Neural cell (in vitro differentiated cells): ENCODE data around the gene KIF22.
"Not testable (repeated sequence)": the region's sequence is repeated elsewhere in the genome, so short reads cannot be mapped to it uniquely, and the experiment has no call there.

Experiments used
- EP300 ChIP-seq: fragments of 450-650 bp; conservative IDR thresholded peaks from 2 replicates; pipeline ENCODE4 v1.6.1; 2014; ENCODE audit warnings: antibody characterized with exemption, mild to moderate bottlenecking, moderate library complexity; ENCODE audit not compliant: poor library complexity, severe bottlenecking
- EZH2 ChIP-seq: fragments of 200-600, 300-800 bp; shearing (Covaris generic), sonication (generic); IDR thresholded peaks from 2 replicates; pipeline ENCODE4 v1.6.1; 2014; ENCODE audit warnings: antibody characterized with exemption, low read length, borderline replicate concordance, mild to moderate bottlenecking; ENCODE audit not compliant: insufficient read depth, poor library complexity, severe bottlenecking
- POLR2AphosphoS5 ChIP-seq: IDR thresholded peaks from 2 replicates; pipeline ENCODE4 v1.6.1; 2012
- RAD21 ChIP-seq: fragments of 450-650 bp; conservative IDR thresholded peaks from 2 replicates; pipeline ENCODE4 v1.6.1; 2014; ENCODE audit warnings: antibody characterized with exemption, mild to moderate bottlenecking, moderate library complexity
- SMC3 ChIP-seq: fragments of 450-650 bp; conservative IDR thresholded peaks from 2 replicates; pipeline ENCODE4 v1.6.1; 2014; ENCODE audit warnings: antibody characterized with exemption, mild to moderate bottlenecking, moderate library complexity; ENCODE audit not compliant: poor library complexity
- TAF1 ChIP-seq: IDR thresholded peaks from 2 replicates; pipeline ENCODE4 v1.6.1; 2012; ENCODE audit warnings: low read depth
- TF ChIP-seq, protein P1 (sequence below): fragments of 450-650 bp; IDR thresholded peaks from 2 replicates; pipeline ENCODE4 v1.5.1; 2014; ENCODE audit warnings: antibody characterized with exemption, mild to moderate bottlenecking, moderate library complexity; ENCODE audit not compliant: poor library complexity, severe bottlenecking
- TF ChIP-seq, protein P2 (sequence below): IDR thresholded peaks from 2 replicates; pipeline ENCODE4 v1.6.1; 2012; ENCODE audit warnings: borderline replicate concordance

DNA sequence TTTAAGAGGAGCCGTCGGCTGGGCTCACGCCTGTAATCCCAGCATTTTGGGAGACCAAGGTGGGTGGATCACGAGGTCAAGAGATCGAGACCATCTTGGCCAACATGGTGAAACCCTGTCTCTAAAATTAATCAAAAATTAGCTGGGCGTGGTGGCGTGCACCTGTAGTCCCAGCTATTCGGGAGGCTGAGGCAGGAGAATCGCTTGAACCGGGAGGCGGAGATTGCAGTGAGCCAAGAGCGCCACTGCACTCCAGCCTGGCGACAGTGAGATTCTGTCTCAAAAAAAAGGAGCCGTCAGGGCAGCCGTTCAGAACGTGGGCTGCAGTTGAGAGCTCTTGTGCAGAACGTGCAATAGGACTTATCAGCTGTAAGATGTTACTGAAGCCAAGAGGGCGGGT lies 2.6 kb downstream of the KIF22 start:
- TF ChIP-seq EP300, TAF1, POLR2AphosphoS5, EZH2, SMC3, RAD21: not testable (repeated sequence)
- TF ChIP-seq, protein P1, sequence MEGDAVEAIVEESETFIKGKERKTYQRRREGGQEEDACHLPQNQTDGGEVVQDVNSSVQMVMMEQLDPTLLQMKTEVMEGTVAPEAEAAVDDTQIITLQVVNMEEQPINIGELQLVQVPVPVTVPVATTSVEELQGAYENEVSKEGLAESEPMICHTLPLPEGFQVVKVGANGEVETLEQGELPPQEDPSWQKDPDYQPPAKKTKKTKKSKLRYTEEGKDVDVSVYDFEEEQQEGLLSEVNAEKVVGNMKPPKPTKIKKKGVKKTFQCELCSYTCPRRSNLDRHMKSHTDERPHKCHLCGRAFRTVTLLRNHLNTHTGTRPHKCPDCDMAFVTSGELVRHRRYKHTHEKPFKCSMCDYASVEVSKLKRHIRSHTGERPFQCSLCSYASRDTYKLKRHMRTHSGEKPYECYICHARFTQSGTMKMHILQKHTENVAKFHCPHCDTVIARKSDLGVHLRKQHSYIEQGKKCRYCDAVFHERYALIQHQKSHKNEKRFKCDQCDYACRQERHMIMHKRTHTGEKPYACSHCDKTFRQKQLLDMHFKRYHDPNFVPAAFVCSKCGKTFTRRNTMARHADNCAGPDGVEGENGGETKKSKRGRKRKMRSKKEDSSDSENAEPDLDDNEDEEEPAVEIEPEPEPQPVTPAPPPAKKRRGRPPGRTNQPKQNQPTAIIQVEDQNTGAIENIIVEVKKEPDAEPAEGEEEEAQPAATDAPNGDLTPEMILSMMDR, result not testable (repeated sequence)
- TF ChIP-seq, protein P2, sequence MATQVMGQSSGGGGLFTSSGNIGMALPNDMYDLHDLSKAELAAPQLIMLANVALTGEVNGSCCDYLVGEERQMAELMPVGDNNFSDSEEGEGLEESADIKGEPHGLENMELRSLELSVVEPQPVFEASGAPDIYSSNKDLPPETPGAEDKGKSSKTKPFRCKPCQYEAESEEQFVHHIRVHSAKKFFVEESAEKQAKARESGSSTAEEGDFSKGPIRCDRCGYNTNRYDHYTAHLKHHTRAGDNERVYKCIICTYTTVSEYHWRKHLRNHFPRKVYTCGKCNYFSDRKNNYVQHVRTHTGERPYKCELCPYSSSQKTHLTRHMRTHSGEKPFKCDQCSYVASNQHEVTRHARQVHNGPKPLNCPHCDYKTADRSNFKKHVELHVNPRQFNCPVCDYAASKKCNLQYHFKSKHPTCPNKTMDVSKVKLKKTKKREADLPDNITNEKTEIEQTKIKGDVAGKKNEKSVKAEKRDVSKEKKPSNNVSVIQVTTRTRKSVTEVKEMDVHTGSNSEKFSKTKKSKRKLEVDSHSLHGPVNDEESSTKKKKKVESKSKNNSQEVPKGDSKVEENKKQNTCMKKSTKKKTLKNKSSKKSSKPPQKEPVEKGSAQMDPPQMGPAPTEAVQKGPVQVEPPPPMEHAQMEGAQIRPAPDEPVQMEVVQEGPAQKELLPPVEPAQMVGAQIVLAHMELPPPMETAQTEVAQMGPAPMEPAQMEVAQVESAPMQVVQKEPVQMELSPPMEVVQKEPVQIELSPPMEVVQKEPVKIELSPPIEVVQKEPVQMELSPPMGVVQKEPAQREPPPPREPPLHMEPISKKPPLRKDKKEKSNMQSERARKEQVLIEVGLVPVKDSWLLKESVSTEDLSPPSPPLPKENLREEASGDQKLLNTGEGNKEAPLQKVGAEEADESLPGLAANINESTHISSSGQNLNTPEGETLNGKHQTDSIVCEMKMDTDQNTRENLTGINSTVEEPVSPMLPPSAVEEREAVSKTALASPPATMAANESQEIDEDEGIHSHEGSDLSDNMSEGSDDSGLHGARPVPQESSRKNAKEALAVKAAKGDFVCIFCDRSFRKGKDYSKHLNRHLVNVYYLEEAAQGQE, result not testable (repeated sequence)
